ENCODE measurements around the gene MLLT6.

DNA sequence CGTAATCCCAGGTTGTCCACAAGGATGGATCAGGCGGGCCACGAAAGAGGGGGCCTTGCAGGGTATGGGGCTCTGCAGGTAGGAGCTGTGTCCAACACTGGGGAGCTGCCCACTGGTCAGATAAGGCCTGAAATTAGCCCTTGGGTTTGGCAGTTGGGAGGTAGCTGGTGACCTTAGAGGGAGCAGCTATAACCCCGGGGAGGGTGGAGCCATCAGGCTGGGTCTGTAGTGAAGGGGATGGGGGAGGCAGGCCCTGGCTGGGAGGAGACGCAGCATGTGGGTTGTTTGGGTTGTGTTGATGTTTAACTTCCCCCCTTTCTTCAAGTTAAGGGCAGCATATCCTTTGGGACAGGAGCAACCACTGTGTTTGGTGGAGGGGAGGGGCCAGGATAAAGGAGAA lies 5.9 kb downstream of the MLLT6 start:
- TF ChIP-seq, protein P1, sequence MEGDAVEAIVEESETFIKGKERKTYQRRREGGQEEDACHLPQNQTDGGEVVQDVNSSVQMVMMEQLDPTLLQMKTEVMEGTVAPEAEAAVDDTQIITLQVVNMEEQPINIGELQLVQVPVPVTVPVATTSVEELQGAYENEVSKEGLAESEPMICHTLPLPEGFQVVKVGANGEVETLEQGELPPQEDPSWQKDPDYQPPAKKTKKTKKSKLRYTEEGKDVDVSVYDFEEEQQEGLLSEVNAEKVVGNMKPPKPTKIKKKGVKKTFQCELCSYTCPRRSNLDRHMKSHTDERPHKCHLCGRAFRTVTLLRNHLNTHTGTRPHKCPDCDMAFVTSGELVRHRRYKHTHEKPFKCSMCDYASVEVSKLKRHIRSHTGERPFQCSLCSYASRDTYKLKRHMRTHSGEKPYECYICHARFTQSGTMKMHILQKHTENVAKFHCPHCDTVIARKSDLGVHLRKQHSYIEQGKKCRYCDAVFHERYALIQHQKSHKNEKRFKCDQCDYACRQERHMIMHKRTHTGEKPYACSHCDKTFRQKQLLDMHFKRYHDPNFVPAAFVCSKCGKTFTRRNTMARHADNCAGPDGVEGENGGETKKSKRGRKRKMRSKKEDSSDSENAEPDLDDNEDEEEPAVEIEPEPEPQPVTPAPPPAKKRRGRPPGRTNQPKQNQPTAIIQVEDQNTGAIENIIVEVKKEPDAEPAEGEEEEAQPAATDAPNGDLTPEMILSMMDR (IDR thresholded peaks at IDR 0.05 in 4 of 5, conservative IDR thresholded peaks at IDR 0.05 in 1 of 5): no peak
- TF ChIP-seq POLR2A (IDR thresholded peaks at IDR 0.05): no peak

Measured in gastrocnemius medialis (tissue), 4 donors.